ENCODE measurements around the gene MAGI3.

DNA sequence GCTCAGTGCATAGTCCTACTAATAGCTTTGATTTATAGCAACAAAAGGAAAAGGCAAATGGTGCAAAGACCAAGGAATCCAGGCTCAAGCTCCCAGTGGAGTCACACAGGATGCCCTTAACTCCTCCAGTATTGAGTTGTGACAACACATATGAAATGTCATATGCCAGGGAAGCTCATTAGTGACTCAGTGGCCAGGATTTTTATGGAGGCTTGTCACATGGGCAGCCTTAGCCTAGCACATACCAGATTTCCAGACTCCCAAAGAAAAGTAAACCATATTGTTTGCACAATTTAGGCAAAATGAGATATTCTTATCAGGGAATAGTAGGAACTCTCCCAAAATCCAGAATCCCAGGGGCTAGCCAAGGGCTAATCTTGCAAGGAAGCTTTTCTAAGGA, 129.2 kb downstream of the MAGI3 start:
- TF ChIP-seq, protein P1, sequence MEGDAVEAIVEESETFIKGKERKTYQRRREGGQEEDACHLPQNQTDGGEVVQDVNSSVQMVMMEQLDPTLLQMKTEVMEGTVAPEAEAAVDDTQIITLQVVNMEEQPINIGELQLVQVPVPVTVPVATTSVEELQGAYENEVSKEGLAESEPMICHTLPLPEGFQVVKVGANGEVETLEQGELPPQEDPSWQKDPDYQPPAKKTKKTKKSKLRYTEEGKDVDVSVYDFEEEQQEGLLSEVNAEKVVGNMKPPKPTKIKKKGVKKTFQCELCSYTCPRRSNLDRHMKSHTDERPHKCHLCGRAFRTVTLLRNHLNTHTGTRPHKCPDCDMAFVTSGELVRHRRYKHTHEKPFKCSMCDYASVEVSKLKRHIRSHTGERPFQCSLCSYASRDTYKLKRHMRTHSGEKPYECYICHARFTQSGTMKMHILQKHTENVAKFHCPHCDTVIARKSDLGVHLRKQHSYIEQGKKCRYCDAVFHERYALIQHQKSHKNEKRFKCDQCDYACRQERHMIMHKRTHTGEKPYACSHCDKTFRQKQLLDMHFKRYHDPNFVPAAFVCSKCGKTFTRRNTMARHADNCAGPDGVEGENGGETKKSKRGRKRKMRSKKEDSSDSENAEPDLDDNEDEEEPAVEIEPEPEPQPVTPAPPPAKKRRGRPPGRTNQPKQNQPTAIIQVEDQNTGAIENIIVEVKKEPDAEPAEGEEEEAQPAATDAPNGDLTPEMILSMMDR (IDR thresholded peaks at IDR 0.05; ENCODE audit: low read depth, low read length): no peak
- TF ChIP-seq MYC (IDR thresholded peaks at IDR 0.05; ENCODE audit: low read depth, low read length): no peak
